Measurements from ENCODE around the gene CABLES1.

Gene CABLES1

GRCh38 chr18:23137097-23137635 is 1.9 kb downstream of the CABLES1 start:
- Histone ChIP-seq H3K27me3 (replicated peaks; ENCODE audit: control insufficient read depth, insufficient read depth, low read length) (no peaks in the 10 kb centered on the region), H3K36me3 (ENCODE audit: control insufficient read depth, insufficient read depth, low read length) (no peaks in the 10 kb centered on the region), H3K4me3 (replicated peaks; ENCODE audit: low read depth, low read length) (peak overlapping the region; percentile 75)
- DNase-seq (ENCODE audit: extremely low read depth, insufficient read length): no peak
- no peak for TF ChIP-seq CTCF (IDR thresholded peaks at IDR 0.05; ENCODE audit: insufficient read depth, low read length, poor library complexity, severe bottlenecking)

- DNase-seq (ENCODE audit: extremely low read depth, insufficient read length): no peak
- H3K36me3 ChIP-seq (ENCODE audit: control insufficient read depth, insufficient read depth, low read length): no peaks in the 10 kb centered on the region
- H3K27me3 ChIP-seq (replicated peaks; ENCODE audit: control insufficient read depth, insufficient read depth, low read length): no peaks in the 10 kb centered on the region
- peak overlapping the region; percentile 75 for H3K4me3 ChIP-seq (replicated peaks; ENCODE audit: low read depth, low read length)
- TF ChIP-seq CTCF (IDR thresholded peaks at IDR 0.05; ENCODE audit: insufficient read depth, low read length, poor library complexity, severe bottlenecking): no peak
These were observed 2.5 kb downstream of the CABLES1 start for GRCh38 chr18:23137788-23138216.

GRCh38 chr18:23138471-23138870 is 3.2 kb downstream of the CABLES1 start:
- H3K36me3 ChIP-seq (ENCODE audit: control insufficient read depth, insufficient read depth, low read length): no peaks in the 10 kb centered on the region
- no peaks in the 10 kb centered on the region for H3K27me3 ChIP-seq (replicated peaks; ENCODE audit: control insufficient read depth, insufficient read depth, low read length)
- TF ChIP-seq CTCF (IDR thresholded peaks at IDR 0.05; ENCODE audit: insufficient read depth, low read length, poor library complexity, severe bottlenecking): no peak
- DNase-seq (ENCODE audit: extremely low read depth, insufficient read length): no peak
- H3K4me3 ChIP-seq (replicated peaks; ENCODE audit: low read depth, low read length): no peak overlapping the region

- DNase-seq (ENCODE audit: extremely low read depth, insufficient read length): no peak
These were observed 6.1 kb downstream of the CABLES1 start for GRCh38 chr18:23141104-23141999.

GRCh38 chr18:23142251-23142929 is 7.1 kb downstream of the CABLES1 start:
- Histone ChIP-seq H3K4me3 (replicated peaks; ENCODE audit: low read depth, low read length) (no peak overlapping the region), H3K27me3 (replicated peaks; ENCODE audit: control insufficient read depth, insufficient read depth, low read length) (no peaks in the 10 kb centered on the region), H3K36me3 (ENCODE audit: control insufficient read depth, insufficient read depth, low read length) (no peaks in the 10 kb centered on the region)
- no peak for DNase-seq (ENCODE audit: extremely low read depth, insufficient read length)
- no peak for TF ChIP-seq CTCF (IDR thresholded peaks at IDR 0.05; ENCODE audit: insufficient read depth, low read length, poor library complexity, severe bottlenecking)

More at GRCh38 chr18:23141104-23141999, 6.1 kb downstream of the CABLES1 start:
- no peak overlapping the region for H3K4me3 ChIP-seq (replicated peaks; ENCODE audit: low read depth, low read length)
- H3K36me3 ChIP-seq (ENCODE audit: control insufficient read depth, insufficient read depth, low read length): no peaks in the 10 kb centered on the region
- no peak for TF ChIP-seq CTCF (IDR thresholded peaks at IDR 0.05; ENCODE audit: insufficient read depth, low read length, poor library complexity, severe bottlenecking)
- H3K27me3 ChIP-seq (replicated peaks; ENCODE audit: control insufficient read depth, insufficient read depth, low read length): no peaks in the 10 kb centered on the region
